Neural cell (in vitro differentiated cells): Measurements from ENCODE around the gene SCUBE2.

Experiments
- EZH2 ChIP-seq: fragments of 200-600, 300-800 bp; shearing (Covaris generic), sonication (generic); IDR thresholded peaks from 2 replicates; pipeline ENCODE4 v1.6.1; 2014; ENCODE audit warnings: antibody characterized with exemption, low read length, borderline replicate concordance, mild to moderate bottlenecking; ENCODE audit not compliant: insufficient read depth, poor library complexity, severe bottlenecking
- POLR2AphosphoS5 ChIP-seq: IDR thresholded peaks from 2 replicates; pipeline ENCODE4 v1.6.1; 2012
- SMC3 ChIP-seq: fragments of 450-650 bp; conservative IDR thresholded peaks from 2 replicates; pipeline ENCODE4 v1.6.1; 2014; ENCODE audit warnings: antibody characterized with exemption, mild to moderate bottlenecking, moderate library complexity; ENCODE audit not compliant: poor library complexity
- TF ChIP-seq, protein P1 (sequence below): fragments of 450-650 bp; IDR thresholded peaks from 2 replicates; pipeline ENCODE4 v1.5.1; 2014; ENCODE audit warnings: antibody characterized with exemption, mild to moderate bottlenecking, moderate library complexity; ENCODE audit not compliant: poor library complexity, severe bottlenecking
- TF ChIP-seq, protein P2 (sequence below): IDR thresholded peaks from 2 replicates; pipeline ENCODE4 v1.6.1; 2012; ENCODE audit warnings: borderline replicate concordance

DNA sequence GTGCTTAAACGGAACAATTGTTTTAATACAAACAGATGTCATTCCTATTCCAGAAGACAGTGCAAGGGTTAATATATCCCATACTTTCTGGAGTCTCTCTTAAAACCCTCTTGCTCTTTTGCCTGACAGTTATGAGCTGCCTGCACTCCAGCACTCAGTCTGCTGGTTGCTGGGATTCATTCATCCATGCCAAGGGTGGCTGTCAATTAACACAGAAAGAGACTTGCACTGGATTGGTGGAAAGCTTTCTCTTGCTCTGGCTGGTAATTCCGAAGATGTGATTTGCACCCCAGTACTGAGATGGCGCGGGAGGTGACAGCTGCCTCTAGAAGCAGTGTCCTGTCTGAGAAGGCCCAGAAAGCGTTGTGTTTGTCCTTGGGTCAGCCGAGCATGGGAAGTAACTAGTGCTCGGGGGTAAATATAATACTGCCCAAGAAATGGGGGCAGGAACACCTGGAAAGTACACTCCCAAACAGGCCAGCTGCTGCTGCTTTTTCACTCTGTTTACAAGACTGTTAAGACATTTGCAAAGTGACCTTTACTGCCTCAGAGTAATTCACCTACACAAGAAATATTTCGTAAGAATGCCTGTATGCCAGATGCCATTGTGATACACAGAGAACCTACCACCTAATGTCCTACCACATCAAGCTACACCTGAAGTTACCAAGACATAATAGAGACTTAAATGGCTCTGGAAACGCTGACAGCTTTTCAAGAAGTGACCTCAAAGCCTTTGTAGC lies 20.5 kb downstream of the SCUBE2 start:
- TF ChIP-seq, protein P1, sequence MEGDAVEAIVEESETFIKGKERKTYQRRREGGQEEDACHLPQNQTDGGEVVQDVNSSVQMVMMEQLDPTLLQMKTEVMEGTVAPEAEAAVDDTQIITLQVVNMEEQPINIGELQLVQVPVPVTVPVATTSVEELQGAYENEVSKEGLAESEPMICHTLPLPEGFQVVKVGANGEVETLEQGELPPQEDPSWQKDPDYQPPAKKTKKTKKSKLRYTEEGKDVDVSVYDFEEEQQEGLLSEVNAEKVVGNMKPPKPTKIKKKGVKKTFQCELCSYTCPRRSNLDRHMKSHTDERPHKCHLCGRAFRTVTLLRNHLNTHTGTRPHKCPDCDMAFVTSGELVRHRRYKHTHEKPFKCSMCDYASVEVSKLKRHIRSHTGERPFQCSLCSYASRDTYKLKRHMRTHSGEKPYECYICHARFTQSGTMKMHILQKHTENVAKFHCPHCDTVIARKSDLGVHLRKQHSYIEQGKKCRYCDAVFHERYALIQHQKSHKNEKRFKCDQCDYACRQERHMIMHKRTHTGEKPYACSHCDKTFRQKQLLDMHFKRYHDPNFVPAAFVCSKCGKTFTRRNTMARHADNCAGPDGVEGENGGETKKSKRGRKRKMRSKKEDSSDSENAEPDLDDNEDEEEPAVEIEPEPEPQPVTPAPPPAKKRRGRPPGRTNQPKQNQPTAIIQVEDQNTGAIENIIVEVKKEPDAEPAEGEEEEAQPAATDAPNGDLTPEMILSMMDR = no peak
- TF ChIP-seq, protein P2, sequence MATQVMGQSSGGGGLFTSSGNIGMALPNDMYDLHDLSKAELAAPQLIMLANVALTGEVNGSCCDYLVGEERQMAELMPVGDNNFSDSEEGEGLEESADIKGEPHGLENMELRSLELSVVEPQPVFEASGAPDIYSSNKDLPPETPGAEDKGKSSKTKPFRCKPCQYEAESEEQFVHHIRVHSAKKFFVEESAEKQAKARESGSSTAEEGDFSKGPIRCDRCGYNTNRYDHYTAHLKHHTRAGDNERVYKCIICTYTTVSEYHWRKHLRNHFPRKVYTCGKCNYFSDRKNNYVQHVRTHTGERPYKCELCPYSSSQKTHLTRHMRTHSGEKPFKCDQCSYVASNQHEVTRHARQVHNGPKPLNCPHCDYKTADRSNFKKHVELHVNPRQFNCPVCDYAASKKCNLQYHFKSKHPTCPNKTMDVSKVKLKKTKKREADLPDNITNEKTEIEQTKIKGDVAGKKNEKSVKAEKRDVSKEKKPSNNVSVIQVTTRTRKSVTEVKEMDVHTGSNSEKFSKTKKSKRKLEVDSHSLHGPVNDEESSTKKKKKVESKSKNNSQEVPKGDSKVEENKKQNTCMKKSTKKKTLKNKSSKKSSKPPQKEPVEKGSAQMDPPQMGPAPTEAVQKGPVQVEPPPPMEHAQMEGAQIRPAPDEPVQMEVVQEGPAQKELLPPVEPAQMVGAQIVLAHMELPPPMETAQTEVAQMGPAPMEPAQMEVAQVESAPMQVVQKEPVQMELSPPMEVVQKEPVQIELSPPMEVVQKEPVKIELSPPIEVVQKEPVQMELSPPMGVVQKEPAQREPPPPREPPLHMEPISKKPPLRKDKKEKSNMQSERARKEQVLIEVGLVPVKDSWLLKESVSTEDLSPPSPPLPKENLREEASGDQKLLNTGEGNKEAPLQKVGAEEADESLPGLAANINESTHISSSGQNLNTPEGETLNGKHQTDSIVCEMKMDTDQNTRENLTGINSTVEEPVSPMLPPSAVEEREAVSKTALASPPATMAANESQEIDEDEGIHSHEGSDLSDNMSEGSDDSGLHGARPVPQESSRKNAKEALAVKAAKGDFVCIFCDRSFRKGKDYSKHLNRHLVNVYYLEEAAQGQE = no peak
- TF ChIP-seq POLR2AphosphoS5 (no peak), SMC3 (no peak), EZH2 (no peak)
